CD4-positive, alpha-beta T cell (primary cell): Measurements from ENCODE around the gene ADCYAP1R1. TPM values are rescaled to one million over a fixed set of nuclear protein-coding genes. Genes with fewer than 3 reads are reported as not detected.

Experiments used
- ATAC-seq: fragments of 200-7000 bp; cut with Tn5 transposase; one replicate; pipeline ENCODE4 v1.10.0; 2022; ENCODE audit warnings: mild to moderate bottlenecking; ENCODE audit not compliant: poor library complexity
- CTCF ChIA-PET: fragments of 350-600 bp; sonication (Branson Sonifier 250); formaldehyde crosslinking; loops from one replicate; lab custom pipeline; 2021; ENCODE audit warnings: antibody characterized with exemption, inconsistent platforms; lab: Charles Lee
- POLR2A ChIA-PET: fragments of 350-600 bp; sonication (Branson Sonifier 250); formaldehyde crosslinking; loops from one replicate; lab custom pipeline; 2021; ENCODE audit warnings: antibody characterized with exemption, inconsistent platforms; lab: Charles Lee
- DNase-seq, 14 experiments: peaks; one replicate each; pipeline ENCODE4 v3.0.0-alpha.2; 2013 to 2020; ENCODE audit warnings: mixed read lengths in 2 of 14
- H3K27ac ChIP-seq, 2 donors: one replicate each; pipeline versions ENCODE4 v1.5.1 to v1.7.0; 2013; ENCODE audit warnings: low read length in 2 of 2, low read depth in 1 of 2, mild to moderate bottlenecking in 1 of 2
- H3K27me3 ChIP-seq, 2 experiments: 1 replicate in 1 of 2; 2 replicates in 1 of 2; pipeline versions ENCODE4 v1.6.1 to v1.7.0; 2013; ENCODE audit warnings: low read length in 2 of 2, control low read depth in 1 of 2, mild to moderate bottlenecking in 1 of 2, moderate library complexity in 1 of 2; ENCODE audit not compliant: insufficient read depth in 2 of 2, control insufficient read depth in 1 of 2
- H3K36me3 ChIP-seq: one replicate; pipeline ENCODE4 v1.6.1; 2013; ENCODE audit warnings: low read length, control low read depth; ENCODE audit not compliant: insufficient read depth
- H3K4me1 ChIP-seq: one replicate; pipeline ENCODE4 v1.6.1; 2013; ENCODE audit warnings: low read length, control low read depth; ENCODE audit not compliant: insufficient read depth
- H3K4me3 ChIP-seq: one replicate; pipeline ENCODE4 v1.5.1; 2013; ENCODE audit warnings: mild to moderate bottlenecking, low read length, moderate library complexity
- H3K9me3 ChIP-seq, 2 experiments: 1 replicate in 1 of 2; 2 replicates in 1 of 2; pipeline versions ENCODE4 v1.6.1 to v1.7.0; 2013; ENCODE audit warnings: low read length in 2 of 2, mild to moderate bottlenecking in 2 of 2, control low read depth in 1 of 2, moderate library complexity in 1 of 2; ENCODE audit not compliant: control insufficient read depth in 1 of 2, insufficient read depth in 1 of 2
- H3K27ac Mint-ChIP-seq: one replicate; pipeline ENCODE4 v1.8.0; 2020; ENCODE audit warnings: mixed read lengths
- H3K27me3 Mint-ChIP-seq: one replicate; pipeline ENCODE4 v1.8.0; 2021; ENCODE audit warnings: mixed read lengths
- H3K36me3 Mint-ChIP-seq: one replicate; pipeline ENCODE4 v1.8.0; 2021; ENCODE audit warnings: low read depth, mixed read lengths
- H3K4me1 Mint-ChIP-seq: one replicate; pipeline ENCODE4 v1.8.0; 2021; ENCODE audit warnings: low read depth, mixed read lengths
- H3K4me3 Mint-ChIP-seq: one replicate; pipeline ENCODE4 v1.8.0; 2020; ENCODE audit warnings: mild to moderate bottlenecking, mixed read lengths
- H3K9me3 Mint-ChIP-seq: one replicate; pipeline ENCODE4 v1.8.0; 2020; ENCODE audit warnings: mixed read lengths
- intact Hi-C, 2 experiments: fragments of 100-400 bp; cut with DNase I in 1 of 2; cut with micrococcal nuclease in 1 of 2; formaldehyde crosslinking; loops; one replicate each; pipeline versions ENCODE4 v1.15.1 to v1.9.0; 2023 to 2025; cut with DNase I, micrococcal nuclease
- total RNA-seq, 174 experiments: library from RNA in 2 of 174; stranded (reverse) in 2 of 174; gene quantifications; one replicate each; pipeline ENCODE4 v1.2.3 and lab custom pipeline; 2021 to 2026
- TF ChIP-seq, protein P1 (sequence below): fragments of 200-600 bp; IDR thresholded peaks from one replicate; pipeline ENCODE4 v1.8.0; 2022; ENCODE audit warnings: antibody characterized with exemption, mild to moderate bottlenecking

The ADCYAP1R1 gene
- total RNA-seq, 2 experiments from 2014 or later = not detected

DNA sequence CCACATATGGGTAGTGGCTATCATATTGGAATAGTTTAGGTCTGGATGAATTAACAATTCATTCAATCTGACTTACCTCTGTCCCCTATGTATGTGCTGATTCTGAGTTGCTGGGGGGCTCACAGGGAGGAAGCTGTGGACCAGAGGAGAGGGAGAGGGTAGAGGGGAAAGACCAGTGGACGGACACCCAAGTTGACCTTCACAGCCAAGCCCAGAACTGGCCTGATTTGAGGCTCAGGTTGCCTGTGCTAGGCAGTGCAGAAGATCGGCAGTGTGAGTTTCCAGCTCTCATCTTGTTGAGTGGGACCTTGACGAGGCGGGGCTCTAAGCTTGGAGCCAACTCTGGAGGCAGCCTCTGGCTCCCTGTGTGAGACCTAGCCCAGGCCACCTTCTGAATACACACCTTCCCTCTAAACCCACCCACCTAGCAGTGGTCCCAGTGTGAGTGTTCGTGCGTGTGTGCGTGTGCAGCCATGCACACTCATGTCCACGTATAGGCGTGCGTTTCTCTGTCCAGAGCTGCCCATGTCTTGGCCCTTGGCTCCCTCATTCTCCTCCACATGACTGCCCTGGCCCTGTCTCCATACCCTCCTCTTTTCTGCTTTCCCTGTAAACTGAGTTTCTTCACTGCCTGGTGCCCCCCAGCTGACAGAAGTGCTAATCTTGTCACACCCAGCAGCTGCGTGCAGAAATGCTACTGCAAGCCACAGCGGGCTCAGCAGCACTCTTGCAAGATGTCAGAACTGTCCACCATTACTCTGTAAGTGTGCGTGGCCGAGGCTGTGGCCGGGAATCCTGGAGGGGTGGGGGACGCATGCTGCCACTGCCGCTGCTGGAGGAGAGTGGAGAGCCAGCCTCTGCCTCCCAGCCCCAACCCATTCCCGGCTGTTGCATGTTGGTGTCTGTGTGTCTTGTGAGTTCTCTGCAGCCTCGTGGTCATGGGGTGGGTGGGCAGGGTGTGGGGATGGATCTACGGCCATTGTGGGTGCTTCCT, 47.6 kb downstream of the ADCYAP1R1 start:
- no peak overlapping the region for H3K4me3 ChIP-seq
- H3K27me3 Mint-ChIP-seq = no peaks in the 10 kb centered on the region
- H3K27me3 ChIP-seq = no peaks in the 10 kb centered on the region
- H3K27ac Mint-ChIP-seq = no peak overlapping the region
- no peaks in the 10 kb centered on the region for H3K9me3 Mint-ChIP-seq
- intact Hi-C loops = no loop called here
- H3K36me3 Mint-ChIP-seq = no peaks in the 10 kb centered on the region
- no peaks in the 10 kb centered on the region for H3K4me1 ChIP-seq
- no peak for DNase-seq
- CTCF ChIA-PET = no interaction called here
- no peaks in the 10 kb centered on the region for H3K4me1 Mint-ChIP-seq
- no peak for ATAC-seq
- no peak overlapping the region for H3K27ac ChIP-seq
- TF ChIP-seq, protein P1, sequence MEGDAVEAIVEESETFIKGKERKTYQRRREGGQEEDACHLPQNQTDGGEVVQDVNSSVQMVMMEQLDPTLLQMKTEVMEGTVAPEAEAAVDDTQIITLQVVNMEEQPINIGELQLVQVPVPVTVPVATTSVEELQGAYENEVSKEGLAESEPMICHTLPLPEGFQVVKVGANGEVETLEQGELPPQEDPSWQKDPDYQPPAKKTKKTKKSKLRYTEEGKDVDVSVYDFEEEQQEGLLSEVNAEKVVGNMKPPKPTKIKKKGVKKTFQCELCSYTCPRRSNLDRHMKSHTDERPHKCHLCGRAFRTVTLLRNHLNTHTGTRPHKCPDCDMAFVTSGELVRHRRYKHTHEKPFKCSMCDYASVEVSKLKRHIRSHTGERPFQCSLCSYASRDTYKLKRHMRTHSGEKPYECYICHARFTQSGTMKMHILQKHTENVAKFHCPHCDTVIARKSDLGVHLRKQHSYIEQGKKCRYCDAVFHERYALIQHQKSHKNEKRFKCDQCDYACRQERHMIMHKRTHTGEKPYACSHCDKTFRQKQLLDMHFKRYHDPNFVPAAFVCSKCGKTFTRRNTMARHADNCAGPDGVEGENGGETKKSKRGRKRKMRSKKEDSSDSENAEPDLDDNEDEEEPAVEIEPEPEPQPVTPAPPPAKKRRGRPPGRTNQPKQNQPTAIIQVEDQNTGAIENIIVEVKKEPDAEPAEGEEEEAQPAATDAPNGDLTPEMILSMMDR = no peak
- POLR2A ChIA-PET = no interaction called here
- H3K4me3 Mint-ChIP-seq = no peak overlapping the region
- H3K36me3 ChIP-seq = no peaks in the 10 kb centered on the region
- peaks cover 0 to 3% of the 10 kb centered on the region in 2 experiments for H3K9me3 ChIP-seq

DNA sequence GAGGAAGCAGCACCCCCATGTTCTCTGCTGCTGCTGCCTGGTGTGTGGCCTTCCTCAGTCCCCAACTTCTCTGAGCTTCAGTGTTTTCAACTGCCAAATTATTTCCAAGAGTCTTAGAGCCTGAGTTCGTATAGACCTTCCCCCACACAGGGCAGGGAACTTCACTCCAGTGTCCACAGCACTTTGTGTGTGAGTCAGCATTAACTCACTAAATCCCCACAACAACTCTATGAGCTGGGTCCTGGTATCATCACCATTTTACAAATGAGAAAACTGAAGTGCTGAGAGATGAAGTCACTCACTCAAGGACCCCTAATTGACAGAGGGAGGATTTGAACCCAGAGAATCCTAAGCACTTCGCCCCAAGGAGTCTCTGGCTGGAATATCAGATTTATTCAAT, 48.3 kb downstream of the ADCYAP1R1 start:
- Mint-ChIP-seq H3K4me3 (no peak overlapping the region), H3K36me3 (no peaks in the 10 kb centered on the region), H3K27ac (no peak overlapping the region), H3K27me3 (no peaks in the 10 kb centered on the region), H3K4me1 (no peaks in the 10 kb centered on the region), H3K9me3 (no peaks in the 10 kb centered on the region)
- ChIA-PET CTCF (no interaction called here), POLR2A (no interaction called here)
- Histone ChIP-seq H3K4me3 (no peak overlapping the region), H3K9me3 (peaks cover 0 to 3% of the 10 kb centered on the region in 2 experiments), H3K27ac (no peak overlapping the region), H3K27me3 (no peaks in the 10 kb centered on the region), H3K4me1 (no peaks in the 10 kb centered on the region), H3K36me3 (no peaks in the 10 kb centered on the region)
- ATAC-seq = no peak
- intact Hi-C loops = no loop called here
- DNase-seq = no peak
- TF ChIP-seq, protein P1 = no peak

DNA sequence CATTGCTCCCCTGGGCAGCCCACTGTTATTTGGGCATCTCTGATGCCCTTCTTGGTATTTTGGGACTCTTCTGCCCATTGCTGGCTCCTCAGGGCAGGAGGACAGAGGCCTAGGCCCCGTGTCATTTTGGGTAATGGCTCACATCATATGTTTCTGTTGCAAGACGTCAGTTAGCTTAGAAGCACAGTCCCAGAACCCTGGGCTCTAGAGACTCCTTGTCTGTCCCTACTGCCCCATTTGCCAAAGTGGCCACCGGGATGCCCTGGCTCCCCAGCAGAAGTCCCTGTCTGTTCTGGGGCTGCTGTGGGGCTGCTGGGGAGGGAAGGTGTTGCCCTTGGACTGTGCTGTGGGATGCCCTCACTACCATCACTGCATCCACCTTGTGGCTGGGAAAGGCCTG, 48.8 kb downstream of the ADCYAP1R1 start:
- TF ChIP-seq, protein P1 = no peak
- ChIA-PET CTCF (no interaction called here), POLR2A (no interaction called here)
- intact Hi-C loops = no loop called here
- H3K27ac Mint-ChIP-seq = no peak overlapping the region
- ATAC-seq (no peak), DNase-seq (no peak)
- H3K36me3 Mint-ChIP-seq = no peaks in the 10 kb centered on the region
- H3K9me3 ChIP-seq = peaks cover 0 to 3% of the 10 kb centered on the region in 2 experiments
- H3K4me3 ChIP-seq = no peak overlapping the region
- no peak overlapping the region for H3K4me3 Mint-ChIP-seq
- no peaks in the 10 kb centered on the region for H3K36me3 ChIP-seq
- no peaks in the 10 kb centered on the region for H3K27me3 ChIP-seq
- no peaks in the 10 kb centered on the region for H3K9me3 Mint-ChIP-seq
- no peaks in the 10 kb centered on the region for H3K4me1 ChIP-seq
- no peaks in the 10 kb centered on the region for H3K27me3 Mint-ChIP-seq
- H3K4me1 Mint-ChIP-seq = no peaks in the 10 kb centered on the region
- H3K27ac ChIP-seq = no peak overlapping the region
